ENCODE measurements around the gene SYNPO2. TPM values are rescaled to one million over a fixed set of nuclear protein-coding genes. Genes with fewer than 3 reads are reported as not detected.

The SYNPO2 gene
- total RNA-seq, 2 experiments from 2014 or later, result 0.16 to 0.28 TPM

DNA sequence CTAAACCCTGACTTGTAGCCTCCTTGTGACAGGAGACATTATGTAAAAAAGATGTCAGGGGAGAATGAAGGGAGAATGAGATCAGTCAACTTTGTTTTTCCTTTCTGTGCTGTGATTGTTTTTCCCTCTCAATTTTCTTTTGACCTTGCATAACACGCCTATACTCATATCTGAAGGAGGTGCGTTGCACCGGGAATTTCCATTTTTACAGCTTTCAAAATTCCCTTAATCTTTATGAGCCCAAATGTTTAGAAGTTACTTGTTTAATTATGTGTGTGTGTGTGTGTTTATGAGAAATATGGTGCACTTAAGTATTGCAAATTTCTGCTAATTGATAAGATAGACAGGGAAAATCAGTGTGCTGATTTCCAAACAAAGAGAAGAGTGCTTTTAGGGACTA lies 21.6 kb downstream of the SYNPO2 start:
- H3K9me3 Mint-ChIP-seq (ENCODE audit: low read depth), result no peaks in the 10 kb centered on the region
- H3K36me3 Mint-ChIP-seq (ENCODE audit: low read depth), result no peaks in the 10 kb centered on the region
- DNase-seq, result no peak
- H3K27ac Mint-ChIP-seq, result no peak overlapping the region
- CTCF ChIA-PET, result interaction anchor here (1.1 kb wide), 1 partner anchor 20 kb away, joined by 3 read pairs; no protein-coding TSS in a partner anchor
- no peaks in the 10 kb centered on the region for H3K4me1 Mint-ChIP-seq
- POLR2A ChIA-PET, result no interaction called here
- peaks cover 18% of the 10 kb centered on the region for H3K27me3 Mint-ChIP-seq
- ATAC-seq, result no peak
- intact Hi-C loops (cut with DNase I, micrococcal nuclease), result no loop called here
- no peak overlapping the region for H3K4me3 Mint-ChIP-seq

DNA sequence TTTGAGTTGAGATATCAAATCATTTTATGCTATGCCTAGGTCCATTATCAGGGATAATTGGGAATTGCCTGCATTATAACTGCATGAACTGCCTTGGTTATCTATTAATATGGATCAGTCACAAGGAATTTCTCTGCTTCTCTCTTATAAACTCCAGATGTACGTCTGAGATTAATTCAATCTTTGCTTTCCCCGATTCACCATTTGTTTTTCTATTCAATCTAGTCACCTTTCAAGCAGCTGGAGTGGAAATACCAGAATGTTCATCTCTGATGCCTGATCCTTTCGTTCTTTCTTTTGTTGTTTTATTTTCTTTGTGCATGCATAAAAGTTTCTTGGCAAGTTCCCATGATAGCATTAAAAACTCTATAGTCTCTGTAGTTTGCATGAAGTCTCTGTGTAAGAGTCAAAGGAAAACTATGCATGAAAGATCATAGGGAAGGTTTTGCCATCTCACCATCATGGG lies 22.6 kb downstream of the SYNPO2 start:
- POLR2A ChIA-PET, result no interaction called here
- no peak for ATAC-seq
- no peak overlapping the region for H3K27ac Mint-ChIP-seq

DNA sequence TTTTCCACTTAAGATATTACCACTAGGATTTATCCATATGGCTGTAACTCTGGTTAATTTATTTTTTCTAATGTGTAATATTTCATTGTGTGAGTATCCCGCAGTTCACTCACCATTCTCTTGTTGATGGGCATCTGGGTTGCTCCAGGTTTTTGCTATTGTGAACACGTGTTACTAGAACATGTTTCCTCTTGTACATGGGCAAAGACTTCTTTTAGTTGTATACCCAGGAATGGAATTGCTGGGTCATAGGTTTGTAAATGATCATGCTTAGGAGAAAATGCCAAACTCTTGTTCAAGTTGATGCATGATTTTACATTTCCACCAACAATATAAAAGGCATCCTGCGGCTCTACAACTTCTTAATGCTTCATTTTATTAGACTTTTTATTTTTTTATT lies 26.8 kb downstream of the SYNPO2 start:
- DNase-seq, result no peak
- ATAC-seq, result no peak
- intact Hi-C loops (cut with DNase I, micrococcal nuclease), result no loop called here
- Mint-ChIP-seq H3K4me3 (no peak overlapping the region), H3K27me3 (peaks cover 19% of the 10 kb centered on the region), H3K4me1 (no peaks in the 10 kb centered on the region), H3K9me3 (ENCODE audit: low read depth) (no peaks in the 10 kb centered on the region), H3K27ac (no peak overlapping the region), H3K36me3 (ENCODE audit: low read depth) (no peaks in the 10 kb centered on the region)
- ChIA-PET POLR2A (no interaction called here), CTCF (no interaction called here)

More for the DNA sequence above, 22.6 kb downstream of the SYNPO2 start:
- DNase-seq, result no peak
- H3K4me1 Mint-ChIP-seq, result no peaks in the 10 kb centered on the region
- H3K9me3 Mint-ChIP-seq (ENCODE audit: low read depth), result no peaks in the 10 kb centered on the region
- CTCF ChIA-PET, result interaction anchor here (1.1 kb wide), 1 partner anchor 21 kb away, joined by 3 read pairs; no protein-coding TSS in a partner anchor
- no peaks in the 10 kb centered on the region for H3K36me3 Mint-ChIP-seq (ENCODE audit: low read depth)
- intact Hi-C loops (cut with DNase I, micrococcal nuclease), result no loop called here
- no peak overlapping the region for H3K4me3 Mint-ChIP-seq
- H3K27me3 Mint-ChIP-seq, result peaks cover 19% of the 10 kb centered on the region

DNA sequence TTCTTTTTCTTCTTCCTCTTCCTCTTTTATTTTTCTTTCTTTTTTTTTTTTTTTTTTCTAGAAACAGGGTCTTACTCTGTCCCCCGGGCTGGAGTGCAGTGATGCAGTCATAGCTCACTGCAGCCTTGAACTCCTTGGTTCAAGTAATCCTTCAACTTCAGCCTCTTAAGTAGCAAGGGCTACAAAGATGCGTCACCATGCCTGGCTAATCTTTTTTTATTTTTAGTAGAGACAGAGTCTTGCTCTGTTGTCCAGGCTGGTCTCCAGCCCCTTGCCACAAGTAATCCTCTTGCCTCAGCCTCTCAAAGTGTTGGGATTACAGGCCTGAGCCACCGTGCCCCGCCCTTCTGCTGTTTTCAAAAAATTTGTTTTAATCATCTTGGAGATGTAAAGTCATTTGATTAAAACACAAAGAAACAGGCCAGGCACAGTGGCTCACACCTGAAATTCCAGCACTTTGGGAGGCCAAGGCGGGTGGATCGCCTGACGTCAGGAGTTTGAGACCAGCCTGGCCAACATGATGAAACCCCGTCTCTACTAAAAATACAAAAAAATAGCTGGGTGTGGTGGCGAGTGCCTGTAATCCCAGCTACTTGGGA lies 28.1 kb downstream of the SYNPO2 start:
- intact Hi-C loops (cut with DNase I, micrococcal nuclease), result no loop called here
- Mint-ChIP-seq H3K27me3 (peaks cover 16% of the 10 kb centered on the region), H3K36me3 (ENCODE audit: low read depth) (no peaks in the 10 kb centered on the region), H3K27ac (no peak overlapping the region), H3K9me3 (ENCODE audit: low read depth) (no peaks in the 10 kb centered on the region), H3K4me1 (no peaks in the 10 kb centered on the region), H3K4me3 (no peak overlapping the region)
- DNase-seq (no peak), ATAC-seq (no peak)
- CTCF ChIA-PET, result no interaction called here
- POLR2A ChIA-PET, result no interaction called here

DNA sequence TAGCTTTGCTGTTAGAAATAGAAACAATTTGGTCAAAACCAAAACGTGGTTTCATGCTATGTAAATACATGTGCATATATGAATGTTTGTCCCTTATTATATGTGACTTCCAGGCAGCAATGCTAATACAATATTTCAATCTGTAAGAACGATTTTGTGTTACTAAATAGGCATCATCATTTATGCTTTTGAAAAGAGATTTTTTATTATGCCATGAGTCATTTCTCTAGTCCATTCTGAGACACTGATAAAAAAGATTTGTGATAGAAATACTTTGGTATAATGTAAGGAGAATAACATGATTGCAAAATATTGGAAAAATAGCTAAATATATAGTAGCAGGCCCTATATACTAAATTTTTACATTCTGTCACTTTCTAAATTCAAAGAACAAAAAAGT lies 28.9 kb downstream of the SYNPO2 start:
- Mint-ChIP-seq H3K4me3 (no peak overlapping the region), H3K36me3 (ENCODE audit: low read depth) (no peaks in the 10 kb centered on the region), H3K4me1 (no peaks in the 10 kb centered on the region), H3K27me3 (peaks cover 16% of the 10 kb centered on the region), H3K27ac (no peak overlapping the region), H3K9me3 (ENCODE audit: low read depth) (no peaks in the 10 kb centered on the region)
- DNase-seq (no peak), ATAC-seq (no peak)
- CTCF ChIA-PET, result interaction anchor here (0.7 kb wide), 1 partner anchor 302 kb away, joined by 3 read pairs; no protein-coding TSS in a partner anchor
- intact Hi-C loops (cut with DNase I, micrococcal nuclease), result no loop called here
- POLR2A ChIA-PET, result no interaction called here

DNA sequence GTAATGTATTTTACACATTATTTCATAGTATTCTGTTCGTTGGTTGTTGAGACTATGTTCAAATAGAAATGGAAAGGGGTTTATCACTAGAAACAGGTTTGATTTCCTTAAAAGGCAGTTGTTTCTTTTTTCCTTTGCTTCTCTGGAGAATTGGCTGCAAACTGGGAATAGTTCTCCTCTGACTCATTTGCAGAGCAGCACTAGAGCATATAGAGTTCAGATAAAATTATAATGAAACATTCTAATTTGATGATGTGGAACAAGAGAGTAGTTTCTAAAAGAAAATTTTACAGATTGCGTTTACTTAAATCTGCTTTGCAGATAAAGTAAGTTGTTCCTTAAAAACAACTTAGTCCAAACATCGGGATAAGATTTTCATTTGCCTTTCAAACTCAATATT lies 29.7 kb downstream of the SYNPO2 start:
- intact Hi-C loops (cut with DNase I, micrococcal nuclease), result no loop called here
- no peaks in the 10 kb centered on the region for H3K4me1 Mint-ChIP-seq
- ChIA-PET CTCF (no interaction called here), POLR2A (no interaction called here)
- H3K27ac Mint-ChIP-seq, result no peak overlapping the region
- DNase-seq (no peak), ATAC-seq (no peak)
- no peak overlapping the region for H3K4me3 Mint-ChIP-seq
- H3K36me3 Mint-ChIP-seq (ENCODE audit: low read depth), result no peaks in the 10 kb centered on the region
- peaks cover 14% of the 10 kb centered on the region for H3K27me3 Mint-ChIP-seq
- no peaks in the 10 kb centered on the region for H3K9me3 Mint-ChIP-seq (ENCODE audit: low read depth)

DNA sequence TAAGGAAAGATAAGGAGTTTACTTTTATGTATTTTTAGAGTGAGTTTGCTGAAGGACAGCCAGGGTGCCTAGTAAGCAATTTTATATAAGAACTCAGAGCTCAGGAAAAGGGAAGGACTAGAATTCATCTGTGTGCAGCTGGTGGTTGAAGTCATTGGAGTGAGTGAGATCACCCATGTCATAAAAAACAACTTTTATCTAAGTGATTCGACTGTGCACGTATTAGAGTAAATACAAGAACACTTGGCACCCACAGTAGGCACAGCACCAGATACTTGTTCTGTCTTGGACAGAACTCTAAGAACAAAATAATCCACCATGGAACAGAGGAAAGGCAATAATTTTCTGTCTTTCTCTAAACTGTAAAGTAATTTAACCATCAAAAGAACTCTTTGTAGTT lies 31.6 kb downstream of the SYNPO2 start:
- H3K4me3 Mint-ChIP-seq, result no peak overlapping the region
- no peak overlapping the region for H3K27ac Mint-ChIP-seq
- no peak for DNase-seq
- ChIA-PET POLR2A (no interaction called here), CTCF (no interaction called here)
- H3K27me3 Mint-ChIP-seq, result peaks cover 9% of the 10 kb centered on the region
- no peaks in the 10 kb centered on the region for H3K4me1 Mint-ChIP-seq
- no peak for ATAC-seq
- H3K9me3 Mint-ChIP-seq (ENCODE audit: low read depth), result no peaks in the 10 kb centered on the region
- intact Hi-C loops (cut with DNase I, micrococcal nuclease), result no loop called here
- H3K36me3 Mint-ChIP-seq (ENCODE audit: low read depth), result no peaks in the 10 kb centered on the region

DNA sequence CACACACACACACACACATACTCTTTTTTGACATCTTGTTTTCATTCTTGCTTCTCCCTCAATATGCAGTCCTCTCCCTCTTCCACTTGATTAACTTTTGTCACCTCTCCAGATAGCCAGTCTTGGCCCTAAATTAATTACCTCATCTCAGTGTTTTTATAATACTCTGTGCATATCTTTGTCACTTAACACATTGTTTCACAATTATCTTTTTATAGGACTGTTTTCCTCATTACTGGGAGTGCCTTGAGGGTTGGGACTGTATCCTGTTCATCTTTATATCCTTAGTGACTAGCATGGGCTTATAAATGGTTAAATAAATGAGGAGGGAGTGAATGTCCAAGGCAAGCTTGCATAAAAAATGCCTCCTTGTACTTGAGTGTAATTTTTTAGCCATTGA lies 33.1 kb downstream of the SYNPO2 start:
- H3K27ac Mint-ChIP-seq, result no peak overlapping the region
- H3K27me3 Mint-ChIP-seq, result peaks cover 7% of the 10 kb centered on the region

DNA sequence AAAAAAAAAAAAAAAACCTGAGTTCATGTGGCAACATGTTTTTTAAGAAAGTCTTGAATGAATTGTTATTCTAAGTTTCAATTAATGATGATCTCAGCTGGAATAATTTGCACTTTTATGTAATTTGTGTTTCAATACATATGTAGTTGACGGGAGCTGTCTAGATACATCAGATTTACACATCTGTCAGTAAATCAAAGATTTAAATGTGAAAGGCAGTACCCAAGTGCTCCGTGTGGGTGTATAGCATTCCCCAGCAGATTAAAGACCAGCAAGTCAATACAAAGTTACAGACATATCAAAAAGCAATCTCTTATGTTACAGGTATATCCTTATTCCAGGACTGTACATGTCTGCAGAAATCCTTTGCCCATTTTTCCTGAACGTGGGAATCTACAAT lies 35.2 kb downstream of the SYNPO2 start:
- intact Hi-C loops (cut with DNase I, micrococcal nuclease), result no loop called here
- DNase-seq (no peak), ATAC-seq (no peak)
- POLR2A ChIA-PET, result no interaction called here
- H3K27me3 Mint-ChIP-seq, result peaks cover 7% of the 10 kb centered on the region
- no peaks in the 10 kb centered on the region for H3K9me3 Mint-ChIP-seq (ENCODE audit: low read depth)
- CTCF ChIA-PET, result interaction anchor here (0.9 kb wide), 1 partner anchor 11 kb away, joined by 3 read pairs; no protein-coding TSS in a partner anchor
- no peak overlapping the region for H3K4me3 Mint-ChIP-seq
- no peaks in the 10 kb centered on the region for H3K36me3 Mint-ChIP-seq (ENCODE audit: low read depth)
- no peak overlapping the region for H3K27ac Mint-ChIP-seq
- no peaks in the 10 kb centered on the region for H3K4me1 Mint-ChIP-seq

More for the DNA sequence above, 33.1 kb downstream of the SYNPO2 start:
- intact Hi-C loops (cut with DNase I, micrococcal nuclease), result no loop called here
- Mint-ChIP-seq H3K4me3 (no peak overlapping the region), H3K36me3 (ENCODE audit: low read depth) (no peaks in the 10 kb centered on the region), H3K4me1 (no peaks in the 10 kb centered on the region), H3K9me3 (ENCODE audit: low read depth) (no peaks in the 10 kb centered on the region)
- ChIA-PET CTCF (no interaction called here), POLR2A (no interaction called here)
- DNase-seq, result no peak
- ATAC-seq, result no peak

DNA sequence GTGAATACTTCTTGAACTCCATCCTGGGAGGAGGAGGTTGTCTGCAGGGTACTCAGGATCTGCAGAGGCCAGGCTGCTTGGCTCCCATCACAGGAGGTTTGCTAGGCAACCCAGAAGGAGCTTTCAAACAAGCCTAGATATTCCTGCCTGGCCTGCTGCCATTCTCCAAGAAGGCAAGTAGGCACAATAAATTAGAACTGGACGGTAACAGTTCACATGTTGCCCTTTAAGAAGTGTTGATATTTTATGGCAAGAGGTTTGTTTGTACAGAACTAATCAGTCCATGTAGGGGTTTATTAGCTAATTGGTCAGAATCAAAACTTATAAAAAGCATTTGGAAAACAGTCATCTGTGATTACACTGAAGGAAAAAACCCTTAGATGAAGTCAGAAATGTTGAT lies 39.3 kb downstream of the SYNPO2 start:
- intact Hi-C loops (cut with DNase I, micrococcal nuclease), result no loop called here
- no peak for ATAC-seq
- DNase-seq, result no peak
- H3K9me3 Mint-ChIP-seq (ENCODE audit: low read depth), result no peaks in the 10 kb centered on the region
- POLR2A ChIA-PET, result no interaction called here
- peaks cover 2% of the 10 kb centered on the region for H3K27me3 Mint-ChIP-seq
- CTCF ChIA-PET, result no interaction called here
- no peaks in the 10 kb centered on the region for H3K36me3 Mint-ChIP-seq (ENCODE audit: low read depth)
- H3K27ac Mint-ChIP-seq, result no peak overlapping the region
- H3K4me1 Mint-ChIP-seq, result no peaks in the 10 kb centered on the region
- H3K4me3 Mint-ChIP-seq, result no peak overlapping the region

DNA sequence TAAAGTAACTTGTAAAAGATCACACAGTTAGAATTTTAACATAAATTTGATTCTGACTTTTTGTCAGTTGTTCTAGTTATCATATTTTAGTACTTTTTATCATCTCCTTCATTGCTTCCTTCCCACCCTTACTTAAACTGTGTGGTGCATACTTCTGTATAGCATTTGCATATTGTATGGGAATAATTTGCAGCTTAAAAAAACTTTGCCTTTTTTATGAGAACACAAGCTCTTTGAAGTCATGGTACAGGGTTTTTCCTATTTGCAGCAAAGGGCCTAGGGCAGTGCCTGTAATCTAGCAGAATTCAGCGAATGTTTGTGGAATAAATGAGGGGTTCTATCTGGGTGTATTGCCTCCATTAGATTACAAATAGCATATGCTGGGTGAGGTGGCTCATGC lies 41.6 kb downstream of the SYNPO2 start:
- intact Hi-C loops (cut with DNase I, micrococcal nuclease), result no loop called here
- H3K4me3 Mint-ChIP-seq, result no peak overlapping the region
- ATAC-seq, result no peak

DNA sequence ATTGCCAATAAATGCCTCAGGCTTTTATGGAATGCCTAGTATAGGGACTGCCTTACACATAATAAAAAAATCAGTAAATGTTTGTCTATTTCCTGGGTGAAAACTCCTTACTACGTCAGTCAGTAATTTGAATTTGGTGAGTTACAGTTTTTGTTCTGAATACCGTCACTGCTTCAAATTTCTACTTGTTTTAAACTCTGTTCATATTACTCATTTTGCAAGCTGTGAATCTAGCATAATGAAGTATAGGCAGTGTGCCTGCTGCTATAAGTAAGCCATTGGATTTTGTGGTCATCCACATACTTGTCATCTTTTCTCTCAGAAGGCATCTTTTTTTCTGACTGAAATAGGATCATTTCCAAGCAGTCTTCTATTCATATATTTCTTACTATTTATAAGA lies 43.1 kb downstream of the SYNPO2 start:
- Mint-ChIP-seq H3K27ac (no peak overlapping the region), H3K9me3 (ENCODE audit: low read depth) (no peaks in the 10 kb centered on the region), H3K27me3 (peaks cover 3% of the 10 kb centered on the region), H3K36me3 (ENCODE audit: low read depth) (no peaks in the 10 kb centered on the region), H3K4me1 (no peaks in the 10 kb centered on the region), H3K4me3 (no peak overlapping the region)
- DNase-seq, result no peak
- POLR2A ChIA-PET, result no interaction called here
- intact Hi-C loops (cut with DNase I, micrococcal nuclease), result no loop called here
- no peak for ATAC-seq
- CTCF ChIA-PET, result interaction anchor here (1.2 kb wide), 1 partner anchor 13 kb away, joined by 3 read pairs; no protein-coding TSS in a partner anchor

More for the DNA sequence above, 41.6 kb downstream of the SYNPO2 start:
- CTCF ChIA-PET, result interaction anchor here (0.6 to 1.3 kb wide), 3 partner anchors 11 to 65 kb away, joined by 3 to 6 read pairs (median 4); no protein-coding TSS in a partner anchor
- H3K4me1 Mint-ChIP-seq, result no peaks in the 10 kb centered on the region
- H3K27ac Mint-ChIP-seq, result no peak overlapping the region
- no peaks in the 10 kb centered on the region for H3K36me3 Mint-ChIP-seq (ENCODE audit: low read depth)
- DNase-seq, result no peak
- peaks cover 3% of the 10 kb centered on the region for H3K27me3 Mint-ChIP-seq
- H3K9me3 Mint-ChIP-seq (ENCODE audit: low read depth), result no peaks in the 10 kb centered on the region
- POLR2A ChIA-PET, result no interaction called here

Measured in activated CD4-positive, alpha-beta T cell treated with anti-CD3 and anti-CD28 coated beads for 36 hours (primary cell).